Stimulated activated CD8-positive, alpha-beta memory T cell treated with anti-CD3 and anti-CD28 coated beads, Interleukin-15, amount 100 ng/mL, for 1 hour (primary cell): ENCODE results near the gene MAP3K19.
"Not testable (repeated sequence)": the region's sequence is repeated elsewhere in the genome, so short reads cannot be mapped to it uniquely, and the experiment has no call there.

Experiments
- DNase-seq: peaks from one replicate; pipeline ENCODE4 v3.0.0-alpha.2; 2020; ENCODE audit warnings: low read depth

Gene MAP3K19

GRCh38 chr2:135052042-135052876 lies 5.0 kb upstream of the MAP3K19 start, which contains the start of gene RAB3GAP1:
Gene RAB3GAP1, plus strand, starts transcription at chr2:135052292. Its CDS starts 16 bp downstream, at chr2:135052308.
- DNase-seq: peak; percentile 76

- DNase-seq: no peak
These were observed 3.4 kb upstream of the MAP3K19 start for GRCh38 chr2:135050684-135051083.

- DNase-seq: no peak
These were observed 2.9 kb upstream of the MAP3K19 start for GRCh38 chr2:135050132-135050531.

DNA sequence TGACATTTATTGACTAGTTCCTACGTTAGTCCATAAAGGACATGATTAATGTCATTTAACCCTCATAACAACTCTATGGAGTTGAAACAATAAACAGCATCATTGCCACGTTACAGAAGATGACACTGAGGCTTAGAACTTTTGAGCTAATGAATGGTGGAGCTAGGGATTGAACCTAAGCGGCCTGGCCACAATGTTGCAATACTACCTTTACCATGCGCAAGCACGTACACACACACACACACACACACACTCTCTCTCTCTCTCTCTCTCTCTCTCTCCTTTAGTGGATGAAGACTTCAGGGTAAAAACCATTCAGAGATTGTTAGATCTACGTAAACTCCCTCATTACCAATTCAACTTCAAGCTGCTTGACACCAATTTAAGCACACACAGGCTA lies 875 bp upstream of the MAP3K19 start:
- DNase-seq: no peak

DNA sequence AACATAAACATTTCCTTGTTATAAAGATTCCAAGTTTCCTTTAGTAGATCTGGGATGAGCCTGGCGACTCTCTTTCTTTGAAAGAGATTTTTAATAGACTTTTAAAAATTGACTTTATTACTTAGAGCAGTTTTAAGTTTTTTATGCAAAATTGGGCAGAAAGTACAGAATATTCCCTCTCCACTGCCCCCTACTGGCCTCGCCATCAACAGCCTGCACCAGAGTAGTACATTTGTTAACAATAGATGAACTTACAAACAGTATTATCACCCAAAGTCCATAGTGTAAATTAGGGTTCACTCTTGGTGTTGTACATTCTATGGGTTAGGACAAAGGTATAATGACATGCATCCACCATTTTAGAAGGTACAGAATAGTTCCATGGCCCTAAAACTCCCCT lies 3.9 kb downstream of the MAP3K19 start:
- no peak for DNase-seq

GRCh38 chr2:135037831-135038230 lies 9.4 kb downstream of the MAP3K19 start:
- no peak for DNase-seq

- DNase-seq: not testable (repeated sequence)
These were observed 14.0 kb downstream of the MAP3K19 start for GRCh38 chr2:135033216-135033615.

DNA sequence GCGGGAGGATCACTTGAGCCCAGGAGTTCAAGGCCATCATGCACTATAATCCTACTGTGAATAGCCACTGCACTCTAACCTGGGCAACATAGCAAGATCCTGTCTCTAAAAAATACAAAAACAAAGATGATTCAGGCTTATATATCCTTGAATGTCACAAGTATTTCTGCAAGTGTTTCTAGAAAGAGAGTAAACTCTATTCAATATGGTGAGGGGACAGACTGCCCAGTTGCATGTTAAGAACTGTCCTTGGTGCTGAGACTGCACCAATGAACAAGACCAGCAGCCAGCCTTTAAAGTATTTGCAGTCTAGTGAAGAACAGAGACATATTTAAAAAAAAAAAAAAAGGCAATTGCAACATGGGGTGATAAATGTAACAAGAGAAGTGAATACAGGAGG lies 16.4 kb downstream of the MAP3K19 start:
- no peak for DNase-seq

- DNase-seq: no peak
These were observed 17.6 kb downstream of the MAP3K19 start for GRCh38 chr2:135029481-135030134.

GRCh38 chr2:135023886-135024485 lies 23.3 kb downstream of the MAP3K19 start:
- no peak for DNase-seq

- DNase-seq: no peak
These were observed 24.0 kb downstream of the MAP3K19 start for GRCh38 chr2:135022952-135023880.

GRCh38 chr2:135021618-135022017 lies 25.6 kb downstream of the MAP3K19 start:
- DNase-seq: no peak

DNA sequence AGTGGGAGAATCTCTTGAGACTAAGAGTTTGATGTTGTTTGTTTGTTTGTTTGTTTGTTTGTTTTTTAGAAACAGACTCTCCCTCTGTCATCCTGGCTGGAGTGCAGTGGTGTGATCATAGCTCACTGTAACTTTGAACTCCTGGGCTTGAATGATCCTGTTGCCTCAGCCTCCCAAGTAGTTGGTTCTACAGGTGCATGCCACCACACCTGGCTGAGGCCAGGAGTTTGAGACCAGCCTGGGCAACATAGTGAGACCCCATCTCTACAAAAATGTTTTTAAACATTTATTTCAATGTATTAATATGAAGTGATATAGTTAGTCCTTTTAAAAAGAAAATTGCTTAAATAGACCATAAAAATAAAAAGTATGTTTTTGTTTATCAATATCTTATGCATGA lies 35.6 kb downstream of the MAP3K19 start:
- DNase-seq: no peak

DNA sequence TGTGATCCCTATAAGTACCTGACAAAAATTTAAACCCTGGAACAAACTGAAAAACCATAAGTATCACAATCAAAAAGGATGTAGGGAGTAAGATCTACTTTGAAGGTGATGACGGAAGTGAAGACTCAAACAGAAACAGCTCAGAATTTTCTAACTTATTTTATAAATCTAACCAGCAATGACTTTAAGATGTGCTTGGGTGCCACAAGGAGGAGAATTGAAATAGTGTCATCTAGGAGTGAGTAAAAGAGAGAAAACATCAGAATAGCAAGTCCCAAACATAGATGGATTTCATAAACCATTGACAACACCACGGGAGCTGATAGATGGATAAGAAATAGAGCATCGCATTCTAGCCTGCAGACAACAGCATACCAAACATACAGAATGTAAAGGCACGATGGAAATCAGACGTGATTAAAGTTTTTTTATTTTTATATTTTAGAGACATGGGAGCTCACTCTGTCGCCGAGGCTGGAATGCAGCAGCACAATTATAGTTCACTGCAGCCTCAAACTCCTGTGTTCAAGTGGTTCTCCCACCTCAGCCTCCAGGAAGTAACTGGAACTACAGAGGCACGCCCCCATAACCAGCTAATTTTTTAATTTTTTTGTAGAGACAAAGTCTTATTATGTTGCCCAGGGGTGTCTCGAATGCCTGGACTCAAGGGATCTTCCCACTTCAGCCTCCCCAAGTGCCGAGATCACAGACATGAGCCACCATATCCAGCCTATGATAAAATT lies 36.9 kb downstream of the MAP3K19 start:
- no peak for DNase-seq

GRCh38 chr2:135009339-135009738 lies 37.9 kb downstream of the MAP3K19 start:
- DNase-seq: no peak

GRCh38 chr2:135005753-135006152 lies 41.5 kb downstream of the MAP3K19 start:
- no peak for DNase-seq

- DNase-seq: peak; percentile 42
These were observed 43.1 kb downstream of the MAP3K19 start for GRCh38 chr2:135004005-135004746.

- no peak for DNase-seq
These were observed 44.4 kb downstream of the MAP3K19 start for GRCh38 chr2:135002836-135003235.

DNA sequence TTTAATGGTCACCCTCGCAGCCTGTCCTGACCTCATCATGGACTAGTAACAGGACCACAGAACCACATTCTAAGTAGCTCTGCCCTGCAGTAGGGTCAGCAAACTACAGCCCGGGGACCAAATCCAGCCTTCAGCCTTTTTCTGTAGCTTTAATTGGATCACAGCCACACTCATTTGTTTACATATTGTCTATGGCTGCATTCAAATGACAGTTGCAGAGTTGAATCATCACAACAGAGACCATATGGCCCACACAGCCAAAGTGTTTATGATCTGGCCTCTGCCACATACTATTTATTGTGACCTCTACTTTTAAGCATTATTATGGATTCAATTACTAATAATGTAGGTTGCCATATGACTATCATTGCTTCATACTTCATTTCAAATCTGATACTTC lies 47.7 kb downstream of the MAP3K19 start:
- no peak for DNase-seq

- DNase-seq: no peak
These were observed 58.1 kb downstream of the MAP3K19 start for GRCh38 chr2:134988994-134989605.
